Esophagus squamous epithelium (tissue), 4 donors: ENCODE data around the gene CNBD2.

Source experiments
- POLR2A ChIP-seq, 4 donors: fragments of 450-650 bp; IDR thresholded peaks; one replicate each; pipeline ENCODE4 v1.6.1; 2017; ENCODE audit warnings: antibody characterized with exemption in 4 of 4, mild to moderate bottlenecking in 4 of 4, moderate library complexity in 3 of 4
- TF ChIP-seq, protein P1 (sequence below), 6 experiments: fragments of 450-650 bp in 4 of 6; fragments of 200-600 bp in 2 of 6; sonication (generic) in 2 of 6; IDR thresholded peaks; one replicate each; pipeline ENCODE4 v1.5.1; 2016 to 2019; ENCODE audit warnings: antibody characterized with exemption in 6 of 6, mild to moderate bottlenecking in 4 of 6, moderate library complexity in 4 of 6

DNA sequence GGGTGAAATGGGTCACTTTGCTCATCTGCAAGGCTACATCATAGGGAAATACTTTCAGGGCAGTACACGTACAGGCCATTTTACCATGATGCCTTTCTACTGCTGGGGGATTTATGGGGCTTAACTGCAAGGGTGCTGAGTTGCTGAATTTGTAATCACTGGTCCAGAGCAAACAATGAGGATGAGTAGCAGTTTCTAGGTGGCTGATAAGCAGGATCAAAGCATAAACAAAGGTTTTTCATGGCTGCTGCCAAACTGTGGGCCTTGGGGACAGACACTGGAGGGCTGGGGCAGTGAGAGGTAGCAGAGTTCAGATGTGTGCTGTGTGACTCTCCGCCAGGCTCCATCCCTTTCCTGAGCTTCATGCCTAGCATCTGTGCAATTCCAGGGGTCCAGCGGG lies 68.3 kb downstream of the CNBD2 start:
- TF ChIP-seq, protein P1, sequence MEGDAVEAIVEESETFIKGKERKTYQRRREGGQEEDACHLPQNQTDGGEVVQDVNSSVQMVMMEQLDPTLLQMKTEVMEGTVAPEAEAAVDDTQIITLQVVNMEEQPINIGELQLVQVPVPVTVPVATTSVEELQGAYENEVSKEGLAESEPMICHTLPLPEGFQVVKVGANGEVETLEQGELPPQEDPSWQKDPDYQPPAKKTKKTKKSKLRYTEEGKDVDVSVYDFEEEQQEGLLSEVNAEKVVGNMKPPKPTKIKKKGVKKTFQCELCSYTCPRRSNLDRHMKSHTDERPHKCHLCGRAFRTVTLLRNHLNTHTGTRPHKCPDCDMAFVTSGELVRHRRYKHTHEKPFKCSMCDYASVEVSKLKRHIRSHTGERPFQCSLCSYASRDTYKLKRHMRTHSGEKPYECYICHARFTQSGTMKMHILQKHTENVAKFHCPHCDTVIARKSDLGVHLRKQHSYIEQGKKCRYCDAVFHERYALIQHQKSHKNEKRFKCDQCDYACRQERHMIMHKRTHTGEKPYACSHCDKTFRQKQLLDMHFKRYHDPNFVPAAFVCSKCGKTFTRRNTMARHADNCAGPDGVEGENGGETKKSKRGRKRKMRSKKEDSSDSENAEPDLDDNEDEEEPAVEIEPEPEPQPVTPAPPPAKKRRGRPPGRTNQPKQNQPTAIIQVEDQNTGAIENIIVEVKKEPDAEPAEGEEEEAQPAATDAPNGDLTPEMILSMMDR (IDR thresholded peaks at IDR 0.05) = no peak
- no peak for TF ChIP-seq POLR2A (IDR thresholded peaks at IDR 0.05)
